ENCODE data around the gene ZFPM1.

- no peak for TF ChIP-seq EP300 (IDR thresholded peaks at IDR 0.05; ENCODE audit: borderline replicate concordance)
- no peak for TF ChIP-seq EGR1 (IDR thresholded peaks at IDR 0.05)
- no peak for TF ChIP-seq FOXM1 (IDR thresholded peaks at IDR 0.05; ENCODE audit: borderline replicate concordance, low read depth)
- TF ChIP-seq, protein P1, sequence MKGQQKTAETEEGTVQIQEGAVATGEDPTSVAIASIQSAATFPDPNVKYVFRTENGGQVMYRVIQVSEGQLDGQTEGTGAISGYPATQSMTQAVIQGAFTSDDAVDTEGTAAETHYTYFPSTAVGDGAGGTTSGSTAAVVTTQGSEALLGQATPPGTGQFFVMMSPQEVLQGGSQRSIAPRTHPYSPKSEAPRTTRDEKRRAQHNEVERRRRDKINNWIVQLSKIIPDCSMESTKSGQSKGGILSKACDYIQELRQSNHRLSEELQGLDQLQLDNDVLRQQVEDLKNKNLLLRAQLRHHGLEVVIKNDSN (IDR thresholded peaks at IDR 0.05) = no peak
- no peak for TF ChIP-seq ZBTB7A (IDR thresholded peaks at IDR 0.05; ENCODE audit: low read depth)
- TF ChIP-seq TAF1 (IDR thresholded peaks at IDR 0.05; ENCODE audit: low read depth) = no peak
- no peak for TF ChIP-seq REST (IDR thresholded peaks at IDR 0.05; ENCODE audit: low read depth)
- no peak for TF ChIP-seq RAD21 (IDR thresholded peaks at IDR 0.05; ENCODE audit: low read depth)
These were observed 82.2 kb downstream of the ZFPM1 start for GRCh38 chr16:88535191-88535856.
